Activated naive CD8-positive, alpha-beta T cell (primary cell): Measurements from ENCODE around the gene CHCHD6.

ENCODE experiments used
- H3K27ac Mint-ChIP-seq: one replicate; pipeline ENCODE4 v1.8.0; 2021; ENCODE audit warnings: mixed read lengths
- H3K27me3 Mint-ChIP-seq: one replicate; pipeline ENCODE4 v1.8.0; 2021; ENCODE audit warnings: mixed read lengths
- H3K36me3 Mint-ChIP-seq: one replicate; pipeline ENCODE4 v1.8.0; 2021; ENCODE audit warnings: mixed read lengths
- H3K4me1 Mint-ChIP-seq: one replicate; pipeline ENCODE4 v1.8.0; 2021; ENCODE audit warnings: low read depth, mixed read lengths
- H3K4me3 Mint-ChIP-seq: one replicate; pipeline ENCODE4 v1.8.0; 2021; ENCODE audit warnings: mild to moderate bottlenecking, mixed read lengths
- H3K9me3 Mint-ChIP-seq: one replicate; pipeline ENCODE4 v1.8.0; 2021; ENCODE audit warnings: low read depth, mixed read lengths

CHCHD6 gene

GRCh38 chr3:126752303-126753190 is 48.5 kb downstream of the CHCHD6 start:
- no peak overlapping the region for H3K4me3 Mint-ChIP-seq
- no peak overlapping the region for H3K27ac Mint-ChIP-seq

GRCh38 chr3:126753191-126754160 is 49.4 kb downstream of the CHCHD6 start:
- Mint-ChIP-seq H3K27me3 (no peaks in the 10 kb centered on the region), H3K4me3 (no peak overlapping the region), H3K9me3 (no peaks in the 10 kb centered on the region), H3K4me1 (peaks cover 4% of the 10 kb centered on the region), H3K27ac (no peak overlapping the region), H3K36me3 (no peaks in the 10 kb centered on the region)

More at GRCh38 chr3:126752303-126753190, 48.5 kb downstream of the CHCHD6 start:
- no peaks in the 10 kb centered on the region for H3K27me3 Mint-ChIP-seq
- H3K36me3 Mint-ChIP-seq, result no peaks in the 10 kb centered on the region
- H3K4me1 Mint-ChIP-seq, result peaks cover 7% of the 10 kb centered on the region
- H3K9me3 Mint-ChIP-seq, result no peaks in the 10 kb centered on the region

GRCh38 chr3:126755866-126756265 is 51.8 kb downstream of the CHCHD6 start:
- Mint-ChIP-seq H3K4me3 (no peak overlapping the region), H3K36me3 (peaks cover 4% of the 10 kb centered on the region), H3K9me3 (peaks cover 7% of the 10 kb centered on the region), H3K4me1 (peaks cover 2% of the 10 kb centered on the region), H3K27ac (no peak overlapping the region), H3K27me3 (no peaks in the 10 kb centered on the region)

- H3K36me3 Mint-ChIP-seq, result peaks cover 6% of the 10 kb centered on the region
- peaks cover 2% of the 10 kb centered on the region for H3K4me1 Mint-ChIP-seq
- no peak overlapping the region for H3K27ac Mint-ChIP-seq
- no peaks in the 10 kb centered on the region for H3K27me3 Mint-ChIP-seq
- peaks cover 7% of the 10 kb centered on the region for H3K9me3 Mint-ChIP-seq
- no peak overlapping the region for H3K4me3 Mint-ChIP-seq
These were observed 54.0 kb downstream of the CHCHD6 start for GRCh38 chr3:126758026-126758425.

GRCh38 chr3:126758882-126759281 is 54.8 kb downstream of the CHCHD6 start:
- Mint-ChIP-seq H3K4me1 (peaks cover 2% of the 10 kb centered on the region), H3K4me3 (no peak overlapping the region), H3K36me3 (peaks cover 6% of the 10 kb centered on the region), H3K27ac (no peak overlapping the region), H3K9me3 (peaks cover 7% of the 10 kb centered on the region), H3K27me3 (no peaks in the 10 kb centered on the region)

GRCh38 chr3:126760541-126760940 is 56.5 kb downstream of the CHCHD6 start:
- H3K27ac Mint-ChIP-seq, result no peak overlapping the region
- H3K9me3 Mint-ChIP-seq, result peaks cover 7% of the 10 kb centered on the region
- peaks cover 14% of the 10 kb centered on the region for H3K36me3 Mint-ChIP-seq
- no peak overlapping the region for H3K4me3 Mint-ChIP-seq
- H3K4me1 Mint-ChIP-seq, result no peaks in the 10 kb centered on the region
- H3K27me3 Mint-ChIP-seq, result no peaks in the 10 kb centered on the region

- H3K27me3 Mint-ChIP-seq, result no peaks in the 10 kb centered on the region
- peaks cover 7% of the 10 kb centered on the region for H3K9me3 Mint-ChIP-seq
- H3K4me1 Mint-ChIP-seq, result no peaks in the 10 kb centered on the region
- H3K27ac Mint-ChIP-seq, result no peak overlapping the region
- peaks cover 30% of the 10 kb centered on the region for H3K36me3 Mint-ChIP-seq
- no peak overlapping the region for H3K4me3 Mint-ChIP-seq
These were observed 59.0 kb downstream of the CHCHD6 start for GRCh38 chr3:126763035-126763434.

- no peak overlapping the region for H3K4me3 Mint-ChIP-seq
- H3K27ac Mint-ChIP-seq, result no peak overlapping the region
- no peaks in the 10 kb centered on the region for H3K4me1 Mint-ChIP-seq
- H3K36me3 Mint-ChIP-seq, result peaks cover 42% of the 10 kb centered on the region
- peaks cover 16% of the 10 kb centered on the region for H3K9me3 Mint-ChIP-seq
- no peaks in the 10 kb centered on the region for H3K27me3 Mint-ChIP-seq
These were observed 61.4 kb downstream of the CHCHD6 start for GRCh38 chr3:126765187-126766069.

GRCh38 chr3:126766653-126767052 is 62.6 kb downstream of the CHCHD6 start:
- Mint-ChIP-seq H3K4me1 (no peaks in the 10 kb centered on the region), H3K27ac (no peak overlapping the region), H3K36me3 (peaks cover 48% of the 10 kb centered on the region), H3K4me3 (no peak overlapping the region), H3K27me3 (no peaks in the 10 kb centered on the region), H3K9me3 (peaks cover 19% of the 10 kb centered on the region)

- no peaks in the 10 kb centered on the region for H3K4me1 Mint-ChIP-seq
- peaks cover 23% of the 10 kb centered on the region for H3K9me3 Mint-ChIP-seq
- no peak overlapping the region for H3K4me3 Mint-ChIP-seq
- H3K27ac Mint-ChIP-seq, result no peak overlapping the region
- H3K36me3 Mint-ChIP-seq, result peaks cover 54% of the 10 kb centered on the region
- no peaks in the 10 kb centered on the region for H3K27me3 Mint-ChIP-seq
These were observed 64.9 kb downstream of the CHCHD6 start for GRCh38 chr3:126768903-126769302.

- Mint-ChIP-seq H3K4me1 (no peaks in the 10 kb centered on the region), H3K27me3 (no peaks in the 10 kb centered on the region), H3K36me3 (peaks cover 47% of the 10 kb centered on the region), H3K9me3 (peaks cover 23% of the 10 kb centered on the region), H3K27ac (no peak overlapping the region), H3K4me3 (no peak overlapping the region)
These were observed 66.1 kb downstream of the CHCHD6 start for GRCh38 chr3:126770096-126770495.

GRCh38 chr3:126773167-126773566 is 69.1 kb downstream of the CHCHD6 start:
- Mint-ChIP-seq H3K9me3 (peaks cover 22% of the 10 kb centered on the region), H3K36me3 (peaks cover 33% of the 10 kb centered on the region), H3K27me3 (no peaks in the 10 kb centered on the region), H3K27ac (no peak overlapping the region), H3K4me3 (no peak overlapping the region), H3K4me1 (no peaks in the 10 kb centered on the region)

- Mint-ChIP-seq H3K4me1 (no peaks in the 10 kb centered on the region), H3K9me3 (peaks cover 16% of the 10 kb centered on the region), H3K4me3 (no peak overlapping the region), H3K36me3 (peaks cover 27% of the 10 kb centered on the region), H3K27ac (no peak overlapping the region), H3K27me3 (no peaks in the 10 kb centered on the region)
These were observed 69.7 kb downstream of the CHCHD6 start for GRCh38 chr3:126773783-126774182.

GRCh38 chr3:126777366-126777765 is 73.3 kb downstream of the CHCHD6 start:
- Mint-ChIP-seq H3K27ac (no peak overlapping the region), H3K4me1 (no peaks in the 10 kb centered on the region), H3K36me3 (peaks cover 15% of the 10 kb centered on the region), H3K9me3 (peaks cover 2% of the 10 kb centered on the region), H3K27me3 (no peaks in the 10 kb centered on the region), H3K4me3 (no peak overlapping the region)
